NCI-H2171 treated with DMSO at 0.1 percent for 48 hours (cell line): ENCODE data around the gene ZNF547.

Experiments used
- DNase-seq: peaks from one replicate; lab custom pipeline; 2025; lab: John Stamatoyannopoulos, UW

ZNF547 gene

GRCh38 chr19:57362997-57363687, at the start of gene ZNF547, which contains the start of gene TRAPPC2B:
Gene ZNF547 (plus strand): TSS chr19:57363551. CDS start chr19:57368556, 5,005 bp downstream.
Gene TRAPPC2B (plus strand): TSS chr19:57363551. CDS start chr19:57364834, 1,283 bp downstream.
- DNase-seq = peak; percentile 98

DNA sequence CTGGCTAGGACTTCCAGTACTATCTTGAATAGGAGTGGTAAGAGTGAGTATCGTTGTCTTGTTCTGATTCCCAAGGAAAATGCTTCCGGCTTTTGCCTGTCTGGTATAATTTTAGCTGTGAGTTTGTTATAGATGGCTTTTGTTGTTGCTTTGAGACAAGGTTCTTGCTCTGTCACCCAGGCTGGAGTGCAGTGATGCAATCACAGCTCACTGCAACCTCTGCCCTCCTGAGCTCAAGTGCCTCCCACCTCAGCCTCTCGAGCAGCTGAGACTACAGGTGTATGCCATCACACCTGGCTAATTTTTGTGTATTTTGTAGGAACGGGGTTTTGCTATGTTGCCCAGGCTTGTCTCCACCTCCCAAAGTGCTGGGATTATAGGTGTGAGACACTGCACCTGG, 49.2 kb upstream of the ZNF547 start:
- DNase-seq = no peak

DNA sequence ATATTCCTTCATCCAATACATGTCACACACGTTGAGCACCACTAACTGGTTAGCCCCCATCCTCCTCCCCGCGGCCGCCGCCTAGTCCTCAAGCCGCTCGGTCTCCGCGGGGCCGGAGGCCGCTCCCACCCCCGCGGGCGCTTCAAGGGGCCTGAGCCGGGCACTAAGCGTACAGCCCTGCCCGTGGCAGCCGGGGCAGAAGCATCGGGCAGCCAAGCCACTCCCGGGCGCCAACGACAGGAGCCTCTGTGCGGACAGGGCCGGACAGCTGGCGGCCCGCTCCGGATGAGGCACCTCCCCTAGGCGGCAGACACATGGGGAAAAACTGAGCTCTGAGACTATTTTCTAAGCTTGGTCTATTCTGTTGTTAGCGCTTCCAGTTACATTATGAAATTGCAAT, 45.8 kb upstream of the ZNF547 start:
- no peak for DNase-seq

DNA sequence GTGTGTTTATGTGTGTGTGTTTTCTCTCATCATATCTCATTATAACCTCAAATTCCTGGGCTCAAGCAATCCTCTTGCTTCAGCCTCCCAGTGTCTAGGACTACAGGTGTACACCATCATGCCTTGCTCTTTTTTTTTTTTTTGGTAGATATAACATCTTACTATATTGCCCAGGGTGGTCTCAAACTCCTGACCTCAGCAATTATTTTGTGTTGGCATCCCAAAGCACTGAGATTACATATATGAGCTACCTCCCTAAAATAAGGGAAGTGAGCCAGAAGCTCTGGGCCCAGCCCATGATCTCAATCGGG, 43.5 kb upstream of the ZNF547 start:
- DNase-seq = no peak

GRCh38 chr19:57320180-57321084, 42.9 kb upstream of the ZNF547 start, which contains the start of gene ZNF543:
Gene ZNF543 (plus strand): TSS chr19:57320472. CDS start chr19:57320854, 382 bp downstream.
- DNase-seq = peak; percentile 93

DNA sequence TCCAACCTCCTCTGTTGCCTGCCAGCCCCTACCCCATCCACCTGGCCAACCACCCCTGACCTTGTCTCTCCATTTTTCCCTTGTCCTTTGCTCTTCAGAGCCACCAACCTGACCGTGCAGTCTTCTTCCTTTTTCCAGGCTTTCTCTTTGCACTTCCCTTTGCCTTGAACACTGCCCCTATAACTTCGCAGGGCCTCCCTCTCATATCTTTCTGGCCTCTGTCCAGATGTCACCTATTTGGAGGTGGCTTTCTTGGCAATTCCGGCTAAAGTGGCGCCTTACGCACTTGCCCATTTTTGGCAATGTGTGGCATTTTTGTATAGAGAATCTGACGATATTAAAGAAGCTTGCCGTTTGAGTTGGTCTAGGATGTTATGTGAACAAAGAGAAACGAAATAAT, 42.2 kb upstream of the ZNF547 start:
- no peak for DNase-seq

GRCh38 chr19:57321751-57322150, 41.6 kb upstream of the ZNF547 start:
- DNase-seq = no peak

DNA sequence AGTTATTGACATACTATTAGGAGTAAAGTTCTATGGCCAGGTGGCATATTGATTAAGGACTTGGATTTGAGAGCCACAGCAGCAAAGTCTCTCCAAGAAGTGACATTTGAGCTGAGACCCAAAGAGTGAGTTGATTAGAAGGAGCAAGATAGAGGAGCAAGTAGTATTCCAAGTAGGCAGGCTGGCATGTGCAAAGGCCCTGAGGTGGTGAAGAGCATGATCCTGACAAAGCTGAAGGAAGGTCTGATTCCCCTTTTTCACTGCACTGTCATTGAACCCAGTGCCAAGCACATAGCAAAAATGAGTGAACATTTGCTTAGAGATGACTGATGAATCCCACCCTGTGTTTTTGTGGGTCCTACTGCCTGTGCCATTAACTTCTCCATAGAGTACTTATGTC, 38.4 kb upstream of the ZNF547 start:
- no peak for DNase-seq

DNA sequence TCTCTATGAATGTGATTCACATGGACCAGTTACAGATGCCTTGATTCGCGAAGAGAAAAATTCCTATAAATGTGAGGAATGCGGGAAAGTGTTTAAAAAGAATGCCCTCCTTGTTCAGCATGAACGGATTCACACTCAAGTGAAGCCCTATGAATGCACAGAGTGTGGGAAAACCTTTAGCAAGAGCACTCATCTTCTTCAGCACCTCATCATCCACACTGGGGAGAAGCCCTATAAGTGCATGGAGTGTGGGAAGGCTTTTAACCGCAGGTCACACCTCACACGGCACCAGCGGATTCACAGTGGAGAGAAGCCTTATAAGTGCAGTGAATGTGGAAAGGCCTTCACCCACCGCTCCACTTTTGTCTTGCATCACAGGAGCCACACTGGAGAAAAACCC, 35.4 kb upstream of the ZNF547 start:
- no peak for DNase-seq

- DNase-seq = no peak
Measured at GRCh38 chr19:57334191-57334590, 29.2 kb upstream of the ZNF547 start.

- DNase-seq = no peak
Measured at GRCh38 chr19:57338877-57339276, 24.5 kb upstream of the ZNF547 start.

DNA sequence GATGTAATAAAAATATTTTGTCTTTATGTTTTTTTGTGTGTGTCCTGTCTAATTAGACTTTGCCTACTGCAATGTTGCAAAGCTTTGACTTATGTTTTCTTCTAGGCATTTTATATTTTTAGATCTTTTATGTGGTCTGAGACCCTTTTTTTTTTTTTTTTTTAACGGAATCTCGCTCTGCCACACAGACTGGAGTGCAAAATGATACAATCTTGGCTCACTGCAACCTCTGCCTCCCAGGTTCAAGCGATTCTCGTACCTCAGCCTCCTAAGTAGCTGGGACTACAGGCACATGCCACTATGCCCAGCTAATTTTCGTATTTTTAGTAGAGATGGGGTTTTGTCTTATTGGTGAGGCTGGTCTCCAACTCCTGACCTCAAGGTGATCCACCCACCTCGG, 20.8 kb upstream of the ZNF547 start:
- no peak for DNase-seq

DNA sequence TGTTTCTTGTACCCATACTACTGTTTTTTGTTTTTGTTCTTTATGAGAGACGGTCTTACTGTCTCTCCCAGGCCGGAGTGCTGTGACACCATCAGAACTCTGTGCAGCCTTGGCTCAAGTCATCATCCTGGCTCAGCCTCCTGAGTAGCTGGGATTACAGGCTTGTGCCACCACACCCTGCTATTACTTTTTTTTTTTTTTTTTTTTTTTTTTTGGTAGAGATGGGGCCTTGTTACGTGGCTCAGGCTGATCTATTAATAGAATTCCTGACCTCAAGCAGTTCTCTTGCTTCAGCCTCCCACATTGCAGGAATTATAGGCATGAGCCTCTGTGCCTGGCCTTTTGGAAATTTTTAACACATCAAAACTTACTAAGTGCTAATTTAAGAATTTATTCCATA, 15.2 kb upstream of the ZNF547 start:
- no peak for DNase-seq

DNA sequence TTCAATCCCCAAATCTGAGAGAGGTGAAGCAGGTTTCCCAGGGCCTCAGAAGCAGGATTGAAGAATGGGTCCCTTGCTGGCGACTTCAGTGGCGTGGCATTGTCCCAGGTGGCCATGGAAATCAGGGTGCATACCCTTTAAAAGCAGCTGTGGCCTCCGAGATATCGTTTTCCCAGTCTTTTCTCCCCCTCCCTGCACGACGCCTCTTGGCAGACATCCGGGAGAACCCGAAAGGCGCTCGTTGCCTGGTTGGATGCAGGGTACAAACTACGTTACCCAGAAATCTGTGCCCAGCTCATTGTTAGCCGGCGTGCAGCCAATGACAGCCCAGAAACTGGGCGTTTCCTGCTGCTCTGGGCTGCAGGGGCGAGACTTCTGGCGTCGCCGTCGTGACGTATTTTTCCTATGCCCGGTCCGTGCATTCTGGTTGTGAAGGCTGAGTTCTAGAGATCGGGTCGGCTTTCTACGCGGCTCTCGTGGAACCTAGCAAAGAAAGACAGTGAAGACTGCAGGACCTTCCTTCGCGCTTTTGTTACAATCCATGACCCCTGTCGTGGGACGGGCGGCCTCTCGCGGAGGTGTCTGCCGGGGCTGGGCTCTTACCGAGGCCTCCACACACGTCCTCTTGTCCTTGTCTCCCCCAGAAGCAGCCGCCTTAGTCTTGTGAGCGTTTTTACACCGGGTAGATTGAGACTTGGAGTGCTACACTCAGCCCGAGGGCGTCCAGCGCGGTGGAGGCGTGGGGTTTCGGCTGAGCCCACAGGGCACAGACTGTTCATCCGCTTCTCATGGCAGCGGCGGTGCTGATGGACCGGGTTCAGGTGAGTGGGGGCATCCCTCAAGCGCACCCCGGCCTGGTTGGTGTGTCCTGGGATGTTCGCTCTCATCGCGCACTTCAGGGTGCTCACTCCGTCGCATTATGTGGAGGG, 12.2 kb upstream of the ZNF547 start, which contains the start of gene ZNF304:
ZNF304 (plus strand) TSS at position 395 of the 929 bp plus-strand sequence; CDS start at position 789, 394 bp downstream.
- peak; percentile 95 for DNase-seq

DNA sequence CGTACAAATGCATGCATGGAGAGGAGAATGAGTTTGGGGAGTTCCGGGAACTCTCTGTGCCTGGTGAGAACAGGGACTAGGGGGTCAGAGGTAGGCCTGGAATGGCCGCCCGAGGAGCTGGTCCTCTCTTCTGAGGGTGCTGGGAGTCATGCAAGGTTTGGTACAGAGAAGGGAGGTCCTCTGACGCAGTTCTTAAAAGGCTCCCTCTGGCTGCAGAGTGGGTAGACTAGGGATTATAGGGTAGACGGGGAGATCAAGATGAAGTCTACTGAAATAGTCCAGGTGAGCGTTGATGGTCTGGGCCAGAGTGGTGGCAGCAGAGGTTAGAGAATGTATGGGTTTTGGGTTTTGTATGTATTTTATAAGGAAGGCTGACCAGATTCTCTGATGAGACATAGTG, 11.5 kb upstream of the ZNF547 start:
- no peak for DNase-seq

DNA sequence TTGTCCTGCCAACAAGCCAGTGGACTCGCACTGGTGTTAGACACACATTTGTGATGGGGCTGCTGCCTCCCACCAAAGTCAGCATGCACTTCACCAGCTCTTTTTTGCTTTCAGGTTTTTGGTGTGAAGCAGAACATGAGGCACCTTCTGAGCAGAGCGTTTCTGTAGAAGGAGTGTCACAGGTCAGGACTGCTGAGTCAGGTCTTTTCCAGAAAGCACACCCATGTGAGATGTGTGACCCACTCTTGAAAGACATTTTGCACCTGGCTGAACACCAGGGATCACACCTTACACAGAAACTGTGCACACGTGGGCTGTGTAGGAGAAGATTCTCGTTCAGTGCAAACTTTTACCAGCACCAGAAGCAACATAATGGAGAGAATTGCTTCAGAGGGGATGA, 7.4 kb upstream of the ZNF547 start:
- no peak for DNase-seq

DNA sequence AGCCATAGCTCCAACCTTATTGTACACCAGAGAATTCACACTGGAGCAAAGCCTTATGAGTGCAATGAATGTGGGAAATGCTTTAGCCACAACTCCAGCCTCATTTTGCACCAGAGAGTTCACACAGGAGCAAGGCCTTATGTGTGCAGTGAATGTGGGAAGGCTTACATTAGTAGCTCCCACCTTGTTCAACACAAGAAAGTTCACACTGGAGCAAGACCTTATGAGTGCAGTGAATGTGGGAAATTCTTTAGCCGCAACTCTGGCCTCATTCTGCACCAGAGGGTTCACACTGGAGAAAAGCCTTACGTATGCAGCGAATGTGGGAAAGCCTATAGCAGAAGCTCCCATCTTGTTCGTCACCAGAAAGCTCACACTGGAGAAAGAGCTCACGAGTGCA, 5.9 kb upstream of the ZNF547 start:
- no peak for DNase-seq

DNA sequence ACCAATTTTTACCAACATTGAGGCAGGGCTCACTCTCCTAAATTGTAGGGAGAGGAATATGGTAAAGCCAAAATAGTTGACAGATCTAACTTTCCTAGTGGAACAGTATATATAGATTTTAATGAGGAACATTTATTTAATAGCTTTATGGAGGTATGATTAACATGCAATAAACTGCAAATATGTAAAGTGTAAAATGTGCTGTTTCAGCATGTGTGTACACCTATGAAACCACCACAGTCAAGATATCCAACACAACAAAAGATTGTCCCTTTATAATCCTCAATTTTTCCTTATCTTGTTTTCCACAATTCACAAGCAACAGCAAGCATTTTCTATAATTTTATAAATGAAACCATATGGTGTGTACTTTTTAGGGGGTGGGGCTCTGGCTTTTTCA, 4.1 kb upstream of the ZNF547 start:
- no peak for DNase-seq

GRCh38 chr19:57362419-57362818, 932 bp upstream of the ZNF547 start:
- DNase-seq = no peak

DNA sequence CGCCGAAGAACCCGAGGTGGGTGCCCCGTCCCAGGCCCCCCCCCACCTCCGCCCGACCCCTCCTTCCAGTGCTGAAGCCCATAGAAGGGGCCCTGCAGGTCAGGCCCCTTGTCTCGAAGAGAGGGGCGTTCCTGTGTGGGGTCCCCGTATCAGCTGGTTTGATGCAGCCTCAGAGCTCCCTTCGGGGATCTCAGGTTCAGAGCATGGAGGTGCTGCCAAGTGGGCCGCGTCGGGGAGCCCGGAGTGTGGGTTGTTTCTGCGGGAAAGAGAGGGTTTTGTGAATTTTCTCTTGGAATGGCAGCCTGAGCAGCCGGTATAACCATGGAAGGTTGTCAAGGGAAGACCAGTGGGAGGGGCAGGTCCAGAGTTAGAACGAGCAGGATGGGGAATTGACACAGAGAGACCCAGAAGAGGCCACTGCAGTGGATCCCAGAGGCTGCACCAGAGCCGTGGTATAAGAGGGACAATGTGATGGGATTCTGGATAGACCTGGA, 384 bp downstream of the ZNF547 start:
- DNase-seq = no peak

DNA sequence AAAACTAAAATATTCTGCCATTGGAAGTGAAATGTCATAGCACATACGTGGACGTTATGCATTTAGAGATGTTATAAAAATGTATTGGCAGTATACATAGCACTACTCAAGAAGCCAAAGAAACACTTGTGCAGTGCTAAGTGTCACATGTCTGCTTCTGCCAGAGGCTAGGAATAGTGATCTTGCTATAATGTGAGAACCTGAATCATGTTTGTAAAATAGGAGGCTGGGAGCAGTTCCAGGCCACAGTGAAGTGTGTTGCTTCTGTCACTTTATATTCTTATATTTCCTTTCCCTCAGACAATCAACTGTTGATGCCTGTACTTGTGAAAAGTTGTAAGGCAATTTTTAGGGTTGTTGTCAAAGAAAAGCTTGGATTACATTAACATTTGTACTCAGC, 3.4 kb downstream of the ZNF547 start:
- no peak for DNase-seq

- DNase-seq = no peak
Measured at GRCh38 chr19:57374179-57374578, 10.8 kb downstream of the ZNF547 start.
